ENCODE measurements around the gene ITPR2. TPM values are rescaled to one million over a fixed set of nuclear protein-coding genes. Genes with fewer than 3 reads are reported as not detected.

Gene ITPR2
- total RNA-seq, 1 experiment from 2014 or later: 26.0 TPM

DNA sequence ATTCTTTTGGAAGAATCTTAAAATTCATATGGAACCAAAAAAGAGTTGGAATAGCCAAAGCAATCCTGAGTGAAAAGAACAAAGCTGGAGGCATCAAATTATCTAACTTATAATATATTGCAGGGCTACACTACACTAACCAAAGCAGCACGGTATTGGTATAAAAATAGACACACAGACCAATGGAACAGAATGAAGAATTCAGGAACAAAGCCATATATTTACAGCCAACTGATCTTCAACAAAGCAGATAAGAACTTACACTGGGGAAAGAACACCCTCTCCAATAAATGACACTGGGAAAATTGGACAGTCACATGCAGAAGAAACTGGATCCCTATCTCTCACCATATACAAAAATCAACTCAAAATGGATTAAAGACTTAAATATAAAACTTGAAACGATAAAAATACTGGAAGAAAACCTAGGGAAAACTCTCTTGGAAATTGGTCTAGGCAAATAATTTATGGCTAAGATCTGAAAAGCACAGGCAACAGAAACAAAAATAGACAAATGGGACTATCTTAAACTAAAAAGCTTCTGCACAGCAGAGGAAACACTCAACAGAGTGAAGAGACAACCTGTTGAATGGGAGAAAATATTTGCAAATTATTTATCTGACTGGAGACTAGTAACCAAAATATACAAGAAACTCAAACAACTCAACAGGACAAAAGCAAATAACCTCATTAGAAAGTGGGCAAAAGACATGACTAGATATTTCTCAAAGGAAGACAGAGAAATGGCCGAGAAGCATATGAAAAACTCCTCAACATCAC is 286.3 kb downstream of the ITPR2 start:
- H3K9me2 ChIP-seq (ENCODE audit: insufficient read depth): no peaks in the 10 kb centered on the region
- TF ChIP-seq, protein P1, sequence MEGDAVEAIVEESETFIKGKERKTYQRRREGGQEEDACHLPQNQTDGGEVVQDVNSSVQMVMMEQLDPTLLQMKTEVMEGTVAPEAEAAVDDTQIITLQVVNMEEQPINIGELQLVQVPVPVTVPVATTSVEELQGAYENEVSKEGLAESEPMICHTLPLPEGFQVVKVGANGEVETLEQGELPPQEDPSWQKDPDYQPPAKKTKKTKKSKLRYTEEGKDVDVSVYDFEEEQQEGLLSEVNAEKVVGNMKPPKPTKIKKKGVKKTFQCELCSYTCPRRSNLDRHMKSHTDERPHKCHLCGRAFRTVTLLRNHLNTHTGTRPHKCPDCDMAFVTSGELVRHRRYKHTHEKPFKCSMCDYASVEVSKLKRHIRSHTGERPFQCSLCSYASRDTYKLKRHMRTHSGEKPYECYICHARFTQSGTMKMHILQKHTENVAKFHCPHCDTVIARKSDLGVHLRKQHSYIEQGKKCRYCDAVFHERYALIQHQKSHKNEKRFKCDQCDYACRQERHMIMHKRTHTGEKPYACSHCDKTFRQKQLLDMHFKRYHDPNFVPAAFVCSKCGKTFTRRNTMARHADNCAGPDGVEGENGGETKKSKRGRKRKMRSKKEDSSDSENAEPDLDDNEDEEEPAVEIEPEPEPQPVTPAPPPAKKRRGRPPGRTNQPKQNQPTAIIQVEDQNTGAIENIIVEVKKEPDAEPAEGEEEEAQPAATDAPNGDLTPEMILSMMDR (conservative IDR thresholded peaks at IDR 0.05): no peak
- TF ChIP-seq EZH2 (IDR thresholded peaks at IDR 0.05; ENCODE audit: low read depth): no peak
- H4K20me1 ChIP-seq (ENCODE audit: insufficient read depth): no peaks in the 10 kb centered on the region
- H3K4me3 ChIP-seq: no peak overlapping the region
- H3K4me1 ChIP-seq (replicated peaks; ENCODE audit: insufficient read depth): no peaks in the 10 kb centered on the region
- DNase-seq: no peak
- intact Hi-C loops (cut with micrococcal nuclease; ENCODE audit: unreplicated experiment): no loop called here
- H3K36me3 ChIP-seq (ENCODE audit: low read depth): no peaks in the 10 kb centered on the region
- H3K79me2 ChIP-seq (ENCODE audit: low read depth): no peaks in the 10 kb centered on the region
- no peaks in the 10 kb centered on the region for H3F3A ChIP-seq (ENCODE audit: insufficient read depth, low read depth)
- H3K4me2 ChIP-seq: no peak overlapping the region
- H3K27ac ChIP-seq: no peak overlapping the region
- no peaks in the 10 kb centered on the region for H3K9me3 ChIP-seq (ENCODE audit: insufficient read depth, low read depth)
- no TSS peak for BruUV-seq (replicated peaks)
- CTCF ChIA-PET: no interaction called here
- H3K27me3 ChIP-seq (ENCODE audit: insufficient read depth, low read depth): no peaks in the 10 kb centered on the region
- POLR2A ChIA-PET (ENCODE audit: unreplicated experiment): no interaction called here
- no peak overlapping the region for H2AFZ ChIP-seq

GRCh38 chr12:26539131-26539530 is 293.9 kb downstream of the ITPR2 start:
- no peaks in the 10 kb centered on the region for H4K20me1 ChIP-seq (ENCODE audit: insufficient read depth)
- H2AFZ ChIP-seq: no peak overlapping the region
- DNase-seq: no peak
- H3K9me3 ChIP-seq (ENCODE audit: insufficient read depth, low read depth): no peaks in the 10 kb centered on the region
- no peaks in the 10 kb centered on the region for H3K79me2 ChIP-seq (ENCODE audit: low read depth)
- ChIA-PET POLR2A (ENCODE audit: unreplicated experiment) (no interaction called here), CTCF (no interaction called here)
- no peaks in the 10 kb centered on the region for H3F3A ChIP-seq (ENCODE audit: insufficient read depth, low read depth)
- no peak overlapping the region for H3K27ac ChIP-seq
- no peaks in the 10 kb centered on the region for H3K9me2 ChIP-seq (ENCODE audit: insufficient read depth)
- TF ChIP-seq, protein P1 (conservative IDR thresholded peaks at IDR 0.05): no peak
- TF ChIP-seq EZH2 (IDR thresholded peaks at IDR 0.05; ENCODE audit: low read depth): no peak
- H3K36me3 ChIP-seq (ENCODE audit: low read depth): no peaks in the 10 kb centered on the region
- no peak overlapping the region for H3K4me2 ChIP-seq
- no TSS peak for BruUV-seq (replicated peaks)
- intact Hi-C loops (cut with micrococcal nuclease; ENCODE audit: unreplicated experiment): no loop called here
- H3K27me3 ChIP-seq (ENCODE audit: insufficient read depth, low read depth): no peaks in the 10 kb centered on the region
- no peaks in the 10 kb centered on the region for H3K4me1 ChIP-seq (replicated peaks; ENCODE audit: insufficient read depth)
- H3K4me3 ChIP-seq: no peak overlapping the region

- H3K9me3 ChIP-seq (ENCODE audit: insufficient read depth, low read depth): no peaks in the 10 kb centered on the region
- H3K36me3 ChIP-seq (ENCODE audit: low read depth): no peaks in the 10 kb centered on the region
- H3F3A ChIP-seq (ENCODE audit: insufficient read depth, low read depth): no peaks in the 10 kb centered on the region
- intact Hi-C loops (cut with micrococcal nuclease; ENCODE audit: unreplicated experiment): no loop called here
- H3K4me1 ChIP-seq (replicated peaks; ENCODE audit: insufficient read depth): no peaks in the 10 kb centered on the region
- H3K4me3 ChIP-seq: no peak overlapping the region
- H3K79me2 ChIP-seq (ENCODE audit: low read depth): no peaks in the 10 kb centered on the region
- no peak overlapping the region for H2AFZ ChIP-seq
- BruUV-seq (replicated peaks): no TSS peak
- no peak overlapping the region for H3K4me2 ChIP-seq
- no peaks in the 10 kb centered on the region for H3K27me3 ChIP-seq (ENCODE audit: insufficient read depth, low read depth)
- H3K27ac ChIP-seq: no peak overlapping the region
- TF ChIP-seq, protein P1 (conservative IDR thresholded peaks at IDR 0.05): no peak
- no peak for TF ChIP-seq EZH2 (IDR thresholded peaks at IDR 0.05; ENCODE audit: low read depth)
- H3K9me2 ChIP-seq (ENCODE audit: insufficient read depth): no peaks in the 10 kb centered on the region
- no peak for DNase-seq
- ChIA-PET CTCF (no interaction called here), POLR2A (ENCODE audit: unreplicated experiment) (no interaction called here)
- H4K20me1 ChIP-seq (ENCODE audit: insufficient read depth): no peaks in the 10 kb centered on the region
Measured at GRCh38 chr12:26537651-26538050, 295.3 kb downstream of the ITPR2 start.

Data from PC-9 (cell line).